Measurements from ENCODE around the gene GPC3.

DNA sequence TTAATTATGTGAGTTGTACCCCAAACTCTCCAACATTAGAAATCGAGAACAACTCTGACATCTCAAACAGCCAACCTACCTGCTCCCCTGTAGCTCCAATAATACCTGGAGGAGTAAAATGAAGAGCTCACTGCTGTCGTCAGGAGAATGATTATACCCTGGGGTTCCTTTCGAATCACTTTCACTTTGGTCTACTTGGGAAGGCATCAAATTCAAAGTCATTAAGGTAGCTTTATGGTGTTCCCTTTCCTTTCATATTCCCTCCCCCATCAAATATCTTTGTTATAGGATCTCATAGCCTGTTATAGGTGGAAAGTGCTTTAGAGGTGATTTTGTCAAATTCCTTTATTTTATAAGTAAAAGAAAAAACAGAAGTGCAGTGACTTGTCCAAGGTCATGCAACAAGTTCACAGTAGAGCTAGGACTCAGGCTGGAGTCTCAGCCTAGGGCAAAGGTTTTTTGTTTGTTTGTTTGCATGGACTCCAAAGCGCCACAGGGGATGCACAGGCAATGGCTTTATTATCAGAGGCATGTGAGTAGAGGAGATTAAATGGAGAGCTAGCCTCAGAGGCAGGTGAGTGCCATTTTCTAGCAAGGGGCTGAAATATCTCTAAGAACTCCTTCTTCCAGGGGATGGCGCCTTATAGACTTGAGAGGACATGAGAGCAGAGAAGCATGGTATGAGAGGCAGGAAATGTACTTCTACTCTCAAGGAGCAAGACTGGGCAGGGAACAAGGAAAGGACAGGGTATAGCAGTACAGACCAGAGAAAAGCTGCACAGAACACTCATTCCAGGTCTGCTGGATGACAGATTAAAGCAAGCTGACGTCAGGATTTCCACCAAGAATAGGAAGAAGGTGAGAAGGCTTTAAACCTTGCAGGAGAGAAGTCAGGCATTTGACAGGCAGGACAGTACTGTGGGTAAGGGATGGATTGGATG, 308.0 kb downstream of the GPC3 start:
- TF ChIP-seq CTCF (IDR thresholded peaks at IDR 0.05) (no peak), ZFX (IDR thresholded peaks at IDR 0.05; ENCODE audit: borderline replicate concordance) (no peak)
